HL-60 (cell line): ENCODE results near the gene WDR48.
A peak's percentile ranks its signal among the peaks of the same experiment; 100 is the strongest.

ENCODE experiments used
- DNase-seq, 2 experiments: peaks; one replicate each; pipeline ENCODE4 v3.0.0-alpha.2; 2010 to 2020; ENCODE audit warnings: low read depth in 1 of 2, low spot score in 1 of 2
- H3K27ac ChIP-seq: fragments of 250-450 bp; sonication (Bioruptor Pico); replicated peaks from 2 replicates; pipeline ENCODE4 v1.5.1; 2020; ENCODE audit warnings: mild to moderate bottlenecking, moderate library complexity
- H3K27me3 ChIP-seq: fragments of 250-450 bp; sonication (Bioruptor Pico); 2 replicates; pipeline ENCODE4 v1.5.1; 2021; ENCODE audit warnings: mild to moderate bottlenecking, moderate library complexity; ENCODE audit not compliant: insufficient read depth, poor library complexity, severe bottlenecking
- H3K4me3 ChIP-seq: replicated peaks from 2 replicates; pipeline ENCODE4 v1.5.1; 2011; ENCODE audit warnings: mild to moderate bottlenecking, control low read depth, low read length; ENCODE audit not compliant: insufficient read depth
- CTCF ChIP-seq: IDR thresholded peaks from one replicate; pipeline ENCODE4 v1.5.1; 2011; ENCODE audit warnings: low read length, control low read depth, inconsistent platforms; ENCODE audit not compliant: insufficient read depth
- GABPA ChIP-seq: IDR thresholded peaks from 2 replicates; pipeline ENCODE4 v1.6.1; 2012; ENCODE audit warnings: low read depth
- POLR2AphosphoS5 ChIP-seq: IDR thresholded peaks from 2 replicates; pipeline ENCODE4 v1.6.1; 2012; ENCODE audit warnings: low read depth
- REST ChIP-seq: IDR thresholded peaks from 2 replicates; pipeline ENCODE4 v1.6.1; 2012; ENCODE audit warnings: low read depth; ENCODE audit not compliant: insufficient replicate concordance
- SPI1 ChIP-seq: IDR thresholded peaks from 2 replicates; pipeline ENCODE4 v1.6.1; 2012; ENCODE audit warnings: low read depth, mild to moderate bottlenecking, borderline replicate concordance

WDR48 gene

GRCh38 chr3:39127269-39127907 is 75.6 kb downstream of the WDR48 start:
- TF ChIP-seq POLR2AphosphoS5 (no peak), REST (no peak), SPI1 (no peak), GABPA (no peak), CTCF (no peak)
- H3K4me3 ChIP-seq, result no peak overlapping the region
- no peak for DNase-seq
- H3K27me3 ChIP-seq, result no peaks in the 10 kb centered on the region
- H3K27ac ChIP-seq, result 0 out of 2 replicates have a peak overlapping the region, but pooled peaks have one; percentile 29

GRCh38 chr3:39127908-39128304 is 76.1 kb downstream of the WDR48 start:
- no peak for DNase-seq
- H3K27ac ChIP-seq, result no peak overlapping the region
- no peak for TF ChIP-seq POLR2AphosphoS5
- TF ChIP-seq CTCF, result no peak
- no peak for TF ChIP-seq GABPA
- TF ChIP-seq REST, result no peak
- TF ChIP-seq SPI1, result no peak

GRCh38 chr3:39128951-39129350 is 77.1 kb downstream of the WDR48 start:
- no peak overlapping the region for H3K27ac ChIP-seq
- H3K4me3 ChIP-seq, result no peak overlapping the region
- H3K27me3 ChIP-seq, result no peaks in the 10 kb centered on the region
- DNase-seq, result no peak
- TF ChIP-seq SPI1 (no peak), REST (no peak), GABPA (no peak), POLR2AphosphoS5 (no peak), CTCF (no peak)

More at GRCh38 chr3:39127908-39128304, 76.1 kb downstream of the WDR48 start:
- no peak overlapping the region for H3K4me3 ChIP-seq
- H3K27me3 ChIP-seq, result no peaks in the 10 kb centered on the region
